ENCODE measurements around the gene S100A3. TPM values are rescaled to one million over a fixed set of nuclear protein-coding genes. Genes with fewer than 3 reads are reported as not detected.

S100A3 gene
- total RNA-seq, 1 donor from 2014 or later: not detected

- intact Hi-C loops (cut with micrococcal nuclease): no loop called here
Observed at GRCh38 chr1:153515504-153516394, 33.3 kb downstream of the S100A3 start.

- intact Hi-C loops (cut with micrococcal nuclease): no loop called here
Observed at GRCh38 chr1:153513666-153514065, 35.4 kb downstream of the S100A3 start.

GRCh38 chr1:153513023-153513422, 36.0 kb downstream of the S100A3 start:
- intact Hi-C loops (cut with micrococcal nuclease): no loop called here

GRCh38 chr1:153510984-153511410, 38.1 kb downstream of the S100A3 start:
- intact Hi-C loops (cut with micrococcal nuclease): loop anchor here (1.0 kb wide), 1 partner anchor 238 kb away; no protein-coding TSS in a partner anchor

- intact Hi-C loops (cut with micrococcal nuclease): loop anchor here (1.0 kb wide), 2 partner anchors 58 to 107 kb away; no protein-coding TSS in a partner anchor
Observed at GRCh38 chr1:153509729-153510354, 39.2 kb downstream of the S100A3 start.

GRCh38 chr1:153509036-153509435, 40.0 kb downstream of the S100A3 start:
- intact Hi-C loops (cut with micrococcal nuclease): loop anchor here (1.0 kb wide), 2 partner anchors 59 to 108 kb away; no protein-coding TSS in a partner anchor

GRCh38 chr1:153507926-153508583, 41.0 kb downstream of the S100A3 start:
- intact Hi-C loops (cut with micrococcal nuclease): loop anchor here (1.0 kb wide), 1 partner anchor 241 kb away; no protein-coding TSS in a partner anchor

GRCh38 chr1:153506831-153507413, 42.1 kb downstream of the S100A3 start:
- intact Hi-C loops (cut with micrococcal nuclease): loop anchor here (1.0 kb wide), 1 partner anchor 242 kb away; no protein-coding TSS in a partner anchor

GRCh38 chr1:153506386-153506785, 42.7 kb downstream of the S100A3 start:
- intact Hi-C loops (cut with micrococcal nuclease): no loop called here

GRCh38 chr1:153505576-153505975, 43.5 kb downstream of the S100A3 start:
- intact Hi-C loops (cut with micrococcal nuclease): no loop called here

- intact Hi-C loops (cut with micrococcal nuclease): no loop called here
Observed at GRCh38 chr1:153503766-153504165, 45.3 kb downstream of the S100A3 start.

- intact Hi-C loops (cut with micrococcal nuclease): no loop called here
Observed at GRCh38 chr1:153498746-153499145, 50.3 kb downstream of the S100A3 start.

Other genes starting within 250 kb of the S100A3 start
- not detected in 2 replicates for gene PGLYRP3, start 236.3 kb downstream of the S100A3 start, total RNA-seq
- gene PGLYRP4, start 200.4 kb downstream of the S100A3 start, total RNA-seq: not detected in 2 replicates
- gene S100A9, start 191.4 kb downstream of the S100A3 start, total RNA-seq: not detected in 2 replicates
- gene S100A12, start 173.6 kb downstream of the S100A3 start, total RNA-seq: not detected in 2 replicates
- not detected in 2 replicates for gene S100A8, start 158.2 kb downstream of the S100A3 start, total RNA-seq
- not detected in 2 replicates for gene S100A7A, start 132.7 kb downstream of the S100A3 start, total RNA-seq
- gene S100A7, start 88.6 kb downstream of the S100A3 start, total RNA-seq: not detected in 2 replicates
- gene S100A6, start 13.3 kb downstream of the S100A3 start, total RNA-seq: 526 and 530 TPM in 2 replicates
- gene S100A5, start 8.3 kb downstream of the S100A3 start, total RNA-seq: 4.5 and 5.4 TPM in 2 replicates
- gene S100A4, start 3.5 kb downstream of the S100A3 start, total RNA-seq: 871 and 885 TPM in 2 replicates
- gene S100A2, start 16.6 kb upstream of the S100A3 start, total RNA-seq: 0.73 and 0.89 TPM in 2 replicates
- gene S100A16, start 63.9 kb upstream of the S100A3 start, total RNA-seq: not detected in 2 replicates
- gene S100A14, start 67.1 kb upstream of the S100A3 start, total RNA-seq: not detected in 2 replicates
- 3.3 and 4.1 TPM in 2 replicates for gene S100A13, start 78.2 kb upstream of the S100A3 start, total RNA-seq
- not detected in 2 replicates for gene S100A1, start 79.2 kb upstream of the S100A3 start, total RNA-seq
- gene CHTOP, start 84.8 kb upstream of the S100A3 start, total RNA-seq: 98.9 and 101 TPM in 2 replicates
- gene SNAPIN, start 109.4 kb upstream of the S100A3 start, total RNA-seq: 38.2 and 40.8 TPM in 2 replicates
- 225 and 226 TPM in 2 replicates for gene ILF2, start 121.7 kb upstream of the S100A3 start, total RNA-seq
- not detected in 2 replicates for gene NPR1, start 129.4 kb upstream of the S100A3 start, total RNA-seq
- 62.1 and 62.9 TPM in 2 replicates for gene INTS3, start 178.8 kb upstream of the S100A3 start, total RNA-seq
- gene SLC27A3, start 226.1 kb upstream of the S100A3 start, total RNA-seq: 22.4 and 24.0 TPM in 2 replicates

All from T-helper 2 cell treated with Interferon-gamma antibody and Interleukin-4, amounts not matched to agents 100 ng/mL and 5 ng/mL, for 36 hours (primary cell).